HEK293 (cell line): ENCODE measurements around the gene CDC42.

Experiments
- CTCF ChIA-PET: fragments of 350-600 bp; formaldehyde crosslinking; extraction: SDS; loops from one replicate; lab custom pipeline; 2021; ENCODE audit warnings: antibody characterized with exemption; lab: Yijun Ruan, JAX
- POLR2A ChIA-PET: fragments of 300-600 bp; formaldehyde crosslinking; extraction: SDS; loops from one replicate; lab custom pipeline; 2020; ENCODE audit warnings: antibody characterized with exemption, inconsistent platforms; lab: Yijun Ruan, JAX
- H3K27ac ChIP-seq: fragments of 200-500 bp; sonication (Bioruptor generic); 2 replicates; pipeline ENCODE4 v1.5.1; 2014; ENCODE audit warnings: low read depth, low read length, control low read depth, inconsistent platforms; ENCODE audit errors: extremely low read depth
- H3K36me3 ChIP-seq, 2 experiments: fragments of 200-500 bp in 1 of 2; sonication (Bioruptor generic) in 1 of 2; 1 replicate in 1 of 2; 2 replicates in 1 of 2; pipeline ENCODE4 v1.5.1; 2014 to 2017; ENCODE audit warnings: inconsistent platforms in 2 of 2, low read length in 2 of 2; ENCODE audit not compliant: control insufficient read depth in 2 of 2, insufficient read depth in 1 of 2
- H3K4me1 ChIP-seq: fragments of 200-500 bp; sonication (Bioruptor generic); 2 replicates; pipeline ENCODE4 v1.5.1; 2014; ENCODE audit warnings: mild to moderate bottlenecking, low read length, inconsistent platforms; ENCODE audit not compliant: control insufficient read depth, insufficient read depth
- H3K4me3 ChIP-seq: 2 replicates; pipeline ENCODE4 v1.5.1; 2011; ENCODE audit warnings: low read depth, mild to moderate bottlenecking, control low read depth, low read length, moderate library complexity
- H3K9me3 ChIP-seq: fragments of 200-500 bp; sonication (Bioruptor generic); 2 replicates; pipeline ENCODE4 v1.5.1; 2014; ENCODE audit warnings: low read depth, low read length, inconsistent platforms; ENCODE audit not compliant: control insufficient read depth, insufficient read depth
- KLF7 ChIP-seq: fragments of 450-650 bp; formaldehyde crosslinking; IDR thresholded peaks from 2 replicates; pipeline ENCODE4 v1.5.1; 2016; ENCODE audit warnings: missing biosample characterization, missing genetic modification characterization, borderline replicate concordance
- SCRT1 ChIP-seq: fragments of 450-650 bp; formaldehyde crosslinking; IDR thresholded peaks from 2 replicates; pipeline ENCODE4 v1.5.1; 2016; ENCODE audit warnings: missing biosample characterization, missing genetic modification characterization, borderline replicate concordance
- SCRT2 ChIP-seq: fragments of 450-650 bp; formaldehyde crosslinking; IDR thresholded peaks from 2 replicates; pipeline ENCODE4 v1.5.1; 2016; ENCODE audit warnings: missing biosample characterization, missing genetic modification characterization
- ZNF202 ChIP-seq: fragments of 450-650 bp; formaldehyde crosslinking; IDR thresholded peaks from 2 replicates; pipeline ENCODE4 v1.5.1; 2016; ENCODE audit warnings: missing biosample characterization, missing genetic modification characterization, borderline replicate concordance
- ZNF423 ChIP-seq: fragments of 450-650 bp; formaldehyde crosslinking; IDR thresholded peaks from 2 replicates; pipeline ENCODE4 v1.5.1; 2016; ENCODE audit warnings: missing biosample characterization, missing genetic modification characterization
- ZNF514 ChIP-seq: fragments of 450-650 bp; formaldehyde crosslinking; IDR thresholded peaks from 2 replicates; pipeline ENCODE4 v1.5.1; 2016; ENCODE audit warnings: missing biosample characterization, missing genetic modification characterization
- ZNF548 ChIP-seq: fragments of 450-650 bp; formaldehyde crosslinking; IDR thresholded peaks from 2 replicates; pipeline ENCODE4 v1.5.1; 2016; ENCODE audit warnings: missing biosample characterization, missing genetic modification characterization
- ZNF837 ChIP-seq: fragments of 450-650 bp; formaldehyde crosslinking; IDR thresholded peaks from 2 replicates; pipeline ENCODE4 v1.5.1; 2016; ENCODE audit warnings: missing biosample characterization, missing genetic modification characterization
- ZXDB ChIP-seq: fragments of 450-650 bp; formaldehyde crosslinking; IDR thresholded peaks from 2 replicates; pipeline ENCODE4 v1.5.1; 2016; ENCODE audit warnings: missing biosample characterization, missing genetic modification characterization
- TF ChIP-seq, protein P1 (sequence below): fragments of 450-650 bp; formaldehyde crosslinking; IDR thresholded peaks from 2 replicates; pipeline ENCODE4 v1.5.1; 2016; ENCODE audit warnings: missing biosample characterization, missing genetic modification characterization
- TF ChIP-seq, protein P2 (sequence below): fragments of 450-650 bp; formaldehyde crosslinking; IDR thresholded peaks from 2 replicates; pipeline ENCODE4 v1.5.1; 2016; ENCODE audit warnings: missing biosample characterization, missing genetic modification characterization, low read depth
- TF ChIP-seq, protein P3 (sequence below): fragments of 450-650 bp; formaldehyde crosslinking; IDR thresholded peaks from 2 replicates; pipeline ENCODE4 v1.5.1; 2017; ENCODE audit warnings: missing biosample characterization, missing genetic modification characterization

Gene CDC42

DNA sequence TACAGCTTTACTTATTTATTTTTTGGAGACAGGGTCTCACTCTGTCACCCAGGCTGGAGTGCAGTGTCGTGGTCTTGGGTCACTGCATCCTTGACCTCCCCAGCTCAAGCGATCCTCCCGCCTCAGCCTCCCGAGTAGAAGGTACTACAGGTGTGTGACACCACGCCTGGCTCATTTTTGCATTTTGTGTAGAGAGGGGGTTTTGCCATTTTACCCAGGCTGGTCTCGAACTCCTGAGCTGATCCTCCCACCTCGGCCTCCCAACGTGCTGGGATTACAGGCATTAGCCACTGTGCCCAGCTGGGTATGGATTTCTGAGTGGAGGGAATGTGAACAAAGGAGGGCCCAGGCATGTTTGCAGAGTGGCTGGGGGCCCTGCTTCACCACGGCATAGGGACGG, 46.2 kb downstream of the CDC42 start:
- Histone ChIP-seq H3K36me3 (peaks cover 11 to 65% of the 10 kb centered on the region in 2 experiments), H3K9me3 (no peaks in the 10 kb centered on the region), H3K27ac (no peak overlapping the region), H3K4me3 (no peak overlapping the region), H3K4me1 (peaks cover 4% of the 10 kb centered on the region; the same call in 1 of the 2 replicates)
- POLR2A ChIA-PET: interaction anchor here (1.6 kb wide), 1 partner anchor 46 kb away, joined by 4 read pairs; the partner anchor contains the start of gene CDC42
- CTCF ChIA-PET: interaction anchor here (0.6 to 0.8 kb wide), 2 partner anchors 317 to 730 kb away, joined by 3 read pairs; no protein-coding TSS in a partner anchor
- TF ChIP-seq, protein P1, sequence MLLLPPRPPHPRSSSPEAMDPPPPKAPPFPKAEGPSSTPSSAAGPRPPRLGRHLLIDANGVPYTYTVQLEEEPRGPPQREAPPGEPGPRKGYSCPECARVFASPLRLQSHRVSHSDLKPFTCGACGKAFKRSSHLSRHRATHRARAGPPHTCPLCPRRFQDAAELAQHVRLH (tag by site-specific recombination): no peak
- TF ChIP-seq SCRT2 (0 out of 2 replicates have a peak, but pooled peaks have one; percentile 12), SCRT1 (0 out of 2 replicates have a peak, but pooled peaks have one; percentile 22)
- TF ChIP-seq, all 188 proteins: peak for 2

DNA sequence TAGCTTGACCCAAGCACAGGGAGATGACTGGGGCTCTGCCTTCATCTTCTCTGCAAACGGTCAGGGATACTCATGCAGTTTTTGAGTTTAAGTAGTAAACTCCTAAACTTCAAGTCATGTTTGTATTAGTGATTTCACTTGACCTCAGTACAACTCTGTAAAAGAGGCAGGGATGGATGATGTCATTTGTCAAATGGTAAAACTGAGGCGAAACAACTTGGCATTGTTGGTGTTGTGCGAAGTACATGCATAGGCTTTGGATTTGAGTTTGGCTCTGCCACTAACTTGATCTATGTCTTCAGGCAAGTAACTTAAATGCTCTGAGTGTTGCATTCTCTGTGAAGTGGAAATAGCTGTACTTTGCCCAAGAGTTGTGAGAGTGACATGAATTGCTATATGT, 47.7 kb downstream of the CDC42 start:
- H3K36me3 ChIP-seq: peaks cover 11 to 67% of the 10 kb centered on the region in 2 experiments
- ChIA-PET CTCF (interaction anchor here (0.6 kb wide), 2 partner anchors 134 to 1602 kb away, joined by 3 to 4 read pairs; no protein-coding TSS in a partner anchor), POLR2A (interaction anchor here (0.9 kb wide), 1 partner anchor 11 kb away, joined by 3 read pairs; no protein-coding TSS in a partner anchor)

DNA sequence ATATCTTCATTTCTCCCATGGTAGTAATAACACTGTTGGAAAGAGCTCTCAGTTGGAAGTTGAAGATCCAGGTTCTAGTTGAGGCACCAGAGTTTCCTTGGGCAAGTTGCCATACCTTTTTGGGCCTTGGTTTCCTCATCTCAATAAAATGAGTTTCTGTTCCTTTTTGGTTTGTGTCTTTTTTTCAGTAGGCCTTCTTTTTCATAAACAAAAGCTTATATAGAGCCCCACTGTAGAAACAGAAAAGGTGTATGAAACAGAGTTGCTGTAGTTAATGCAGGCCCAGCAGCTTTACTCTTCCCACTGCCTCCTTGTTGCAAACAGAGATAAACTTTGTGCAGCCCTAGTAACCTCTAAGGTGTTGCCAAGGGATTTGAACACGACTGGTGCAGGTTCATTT, 48.7 kb downstream of the CDC42 start:
- Histone ChIP-seq H3K27ac (no peak overlapping the region), H3K9me3 (no peaks in the 10 kb centered on the region)
- TF ChIP-seq ZNF837: no peak
- TF ChIP-seq, all 188 proteins: peak for 0
- peaks cover 4% of the 10 kb centered on the region; the same call in 1 of the 2 replicates for H3K4me1 ChIP-seq
- POLR2A ChIA-PET: no interaction called here
- H3K36me3 ChIP-seq: peaks cover 2 to 68% of the 10 kb centered on the region in 2 experiments
- CTCF ChIA-PET: interaction anchor here (0.8 kb wide), 1 partner anchor 849 kb away, joined by 3 read pairs; no protein-coding TSS in a partner anchor
- no peak overlapping the region for H3K4me3 ChIP-seq

More for the DNA sequence above, 47.7 kb downstream of the CDC42 start:
- no peak overlapping the region for H3K27ac ChIP-seq
- H3K9me3 ChIP-seq: no peaks in the 10 kb centered on the region
- peaks cover 4% of the 10 kb centered on the region; the same call in 1 of the 2 replicates for H3K4me1 ChIP-seq
- TF ChIP-seq KLF7 (tag by site-specific recombination) (no peak), ZXDB (tag by site-specific recombination) (no peak)
- TF ChIP-seq, protein P2, sequence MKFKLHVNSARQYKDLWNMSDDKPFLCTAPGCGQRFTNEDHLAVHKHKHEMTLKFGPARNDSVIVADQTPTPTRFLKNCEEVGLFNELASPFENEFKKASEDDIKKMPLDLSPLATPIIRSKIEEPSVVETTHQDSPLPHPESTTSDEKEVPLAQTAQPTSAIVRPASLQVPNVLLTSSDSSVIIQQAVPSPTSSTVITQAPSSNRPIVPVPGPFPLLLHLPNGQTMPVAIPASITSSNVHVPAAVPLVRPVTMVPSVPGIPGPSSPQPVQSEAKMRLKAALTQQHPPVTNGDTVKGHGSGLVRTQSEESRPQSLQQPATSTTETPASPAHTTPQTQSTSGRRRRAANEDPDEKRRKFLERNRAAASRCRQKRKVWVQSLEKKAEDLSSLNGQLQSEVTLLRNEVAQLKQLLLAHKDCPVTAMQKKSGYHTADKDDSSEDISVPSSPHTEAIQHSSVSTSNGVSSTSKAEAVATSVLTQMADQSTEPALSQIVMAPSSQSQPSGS (tag by site-specific recombination): peak; percentile 67; the same call in 1 of the 2 replicates
- no peak overlapping the region for H3K4me3 ChIP-seq

DNA sequence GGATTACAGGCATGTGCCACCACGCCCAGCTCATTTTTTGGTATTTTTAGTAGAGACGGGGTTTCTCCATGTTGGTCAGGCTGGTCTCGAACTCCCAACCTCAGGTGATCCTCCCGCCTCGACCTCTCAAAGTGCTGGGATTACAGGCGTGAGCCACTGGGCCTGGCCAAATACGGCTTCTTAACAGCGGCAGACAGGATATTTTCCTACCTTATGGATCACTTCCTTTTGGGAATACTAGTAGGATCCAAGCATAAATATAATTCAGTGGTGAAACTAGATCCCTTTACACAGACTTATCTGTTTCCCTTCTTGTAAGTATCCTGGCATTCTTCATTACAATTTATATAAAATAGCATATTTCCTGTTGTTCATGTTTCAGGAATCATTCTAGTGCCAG, 49.5 kb downstream of the CDC42 start:
- Histone ChIP-seq H3K4me1 (peaks cover 4% of the 10 kb centered on the region; the same call in 1 of the 2 replicates), H3K27ac (no peak overlapping the region), H3K36me3 (peaks cover 0 to 68% of the 10 kb centered on the region in 2 experiments; a peak in 2 of 3 replicates), H3K9me3 (no peaks in the 10 kb centered on the region), H3K4me3 (no peak overlapping the region)
- ChIA-PET CTCF (no interaction called here), POLR2A (no interaction called here)
- TF ChIP-seq, protein P3, sequence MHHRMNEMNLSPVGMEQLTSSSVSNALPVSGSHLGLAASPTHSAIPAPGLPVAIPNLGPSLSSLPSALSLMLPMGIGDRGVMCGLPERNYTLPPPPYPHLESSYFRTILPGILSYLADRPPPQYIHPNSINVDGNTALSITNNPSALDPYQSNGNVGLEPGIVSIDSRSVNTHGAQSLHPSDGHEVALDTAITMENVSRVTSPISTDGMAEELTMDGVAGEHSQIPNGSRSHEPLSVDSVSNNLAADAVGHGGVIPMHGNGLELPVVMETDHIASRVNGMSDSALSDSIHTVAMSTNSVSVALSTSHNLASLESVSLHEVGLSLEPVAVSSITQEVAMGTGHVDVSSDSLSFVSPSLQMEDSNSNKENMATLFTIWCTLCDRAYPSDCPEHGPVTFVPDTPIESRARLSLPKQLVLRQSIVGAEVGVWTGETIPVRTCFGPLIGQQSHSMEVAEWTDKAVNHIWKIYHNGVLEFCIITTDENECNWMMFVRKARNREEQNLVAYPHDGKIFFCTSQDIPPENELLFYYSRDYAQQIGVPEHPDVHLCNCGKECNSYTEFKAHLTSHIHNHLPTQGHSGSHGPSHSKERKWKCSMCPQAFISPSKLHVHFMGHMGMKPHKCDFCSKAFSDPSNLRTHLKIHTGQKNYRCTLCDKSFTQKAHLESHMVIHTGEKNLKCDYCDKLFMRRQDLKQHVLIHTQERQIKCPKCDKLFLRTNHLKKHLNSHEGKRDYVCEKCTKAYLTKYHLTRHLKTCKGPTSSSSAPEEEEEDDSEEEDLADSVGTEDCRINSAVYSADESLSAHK (tag by site-specific recombination): no peak
- TF ChIP-seq ZNF548 (no peak), ZNF514 (tag by site-specific recombination) (no peak), ZNF423 (tag by site-specific recombination) (no peak), ZNF202 (tag by site-specific recombination) (no peak)
